Measurements from ENCODE around the gene OXCT1.

Gene OXCT1

GRCh38 chr5:41869724-41870626, at the start of gene OXCT1:
Gene OXCT1 (minus strand): TSS chr5:41870425. CDS start chr5:41870358, 67 bp downstream.
- peak; percentile 45 for DNase-seq (ENCODE audit: low read depth)

- no peak for DNase-seq (ENCODE audit: low read depth)
Measured at GRCh38 chr5:41918105-41918504, 47.9 kb upstream of the OXCT1 start.

GRCh38 chr5:41908374-41909079, 38.3 kb upstream of the OXCT1 start:
- DNase-seq (ENCODE audit: low read depth): peak; percentile 19

- DNase-seq (ENCODE audit: low read depth): no peak
Measured at GRCh38 chr5:41906151-41906550, 35.9 kb upstream of the OXCT1 start.

- peak; percentile 99 for DNase-seq (ENCODE audit: low read depth)
Measured at GRCh38 chr5:41903892-41904799, 33.9 kb upstream of the OXCT1 start, which contains the start of gene RIMOC1. Gene RIMOC1 (plus strand): TSS chr5:41904344. CDS start chr5:41904368, 24 bp downstream.

GRCh38 chr5:41903382-41903891, 33.2 kb upstream of the OXCT1 start:
- DNase-seq (ENCODE audit: low read depth): no peak

- DNase-seq (ENCODE audit: low read depth): no peak
Measured at GRCh38 chr5:41896230-41896629, 26.0 kb upstream of the OXCT1 start.

- no peak for DNase-seq (ENCODE audit: low read depth)
Measured at GRCh38 chr5:41893074-41893851, 23.0 kb upstream of the OXCT1 start.

- no peak for DNase-seq (ENCODE audit: low read depth)
Measured at GRCh38 chr5:41892031-41892430, 21.8 kb upstream of the OXCT1 start.

- no peak for DNase-seq (ENCODE audit: low read depth)
Measured at GRCh38 chr5:41891066-41891707, 21.0 kb upstream of the OXCT1 start.

- DNase-seq (ENCODE audit: low read depth): no peak
Measured at GRCh38 chr5:41885286-41885685, 15.1 kb upstream of the OXCT1 start.

GRCh38 chr5:41883936-41884335, 13.7 kb upstream of the OXCT1 start:
- DNase-seq (ENCODE audit: low read depth): no peak

GRCh38 chr5:41883243-41883642, 13.0 kb upstream of the OXCT1 start:
- no peak for DNase-seq (ENCODE audit: low read depth)

GRCh38 chr5:41882765-41883164, 12.5 kb upstream of the OXCT1 start:
- no peak for DNase-seq (ENCODE audit: low read depth)

GRCh38 chr5:41878643-41879478, 8.6 kb upstream of the OXCT1 start:
- DNase-seq (ENCODE audit: low read depth): no peak

- no peak for DNase-seq (ENCODE audit: low read depth)
Measured at GRCh38 chr5:41878173-41878572, 7.9 kb upstream of the OXCT1 start.

GRCh38 chr5:41877408-41877807, 7.2 kb upstream of the OXCT1 start:
- no peak for DNase-seq (ENCODE audit: low read depth)

- DNase-seq (ENCODE audit: low read depth): no peak
Measured at GRCh38 chr5:41876678-41877077, 6.5 kb upstream of the OXCT1 start.

- no peak for DNase-seq (ENCODE audit: low read depth)
Measured at GRCh38 chr5:41875121-41875520, 4.9 kb upstream of the OXCT1 start.

Data from GM04504 (cell line).